ENCODE results near the gene IGHMBP2.

The IGHMBP2 gene

DNA sequence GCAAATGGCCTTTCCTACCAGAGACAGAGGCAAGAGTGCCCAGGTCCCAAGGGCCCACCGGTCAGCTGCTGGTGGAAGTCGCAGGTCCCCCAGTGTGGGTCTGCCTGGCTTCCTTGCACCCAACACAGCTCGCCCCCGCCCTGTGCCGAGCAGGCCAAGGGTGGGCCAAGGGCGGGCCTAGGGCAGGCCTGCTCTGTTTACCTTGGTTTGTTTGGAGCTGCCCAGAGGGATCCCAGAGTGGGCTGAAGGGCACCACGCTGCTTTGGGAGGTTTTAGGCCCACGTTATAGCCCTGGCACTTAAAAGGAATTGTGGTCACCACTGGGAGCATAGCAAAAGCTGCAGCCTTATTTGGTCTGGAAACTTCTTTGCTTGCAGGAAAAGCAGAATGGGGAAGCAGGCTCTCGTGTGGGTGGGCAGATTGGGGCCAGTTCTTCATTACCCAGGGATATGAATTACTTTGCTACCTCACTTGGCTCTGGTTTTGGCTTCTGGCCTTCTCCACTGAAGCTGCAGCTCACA lies 39.1 kb downstream of the IGHMBP2 start:
- DNase-seq (ENCODE audit: insufficient read length, low spot score) (no peak), FAIRE-seq (peak; percentile 60)
- TF ChIP-seq TAF1 (IDR thresholded peaks at IDR 0.05; ENCODE audit: low read depth, low read length) (no peak), SPI1 (IDR thresholded peaks at IDR 0.05; ENCODE audit: low read depth, low read length) (peak; percentile 75)

DNA sequence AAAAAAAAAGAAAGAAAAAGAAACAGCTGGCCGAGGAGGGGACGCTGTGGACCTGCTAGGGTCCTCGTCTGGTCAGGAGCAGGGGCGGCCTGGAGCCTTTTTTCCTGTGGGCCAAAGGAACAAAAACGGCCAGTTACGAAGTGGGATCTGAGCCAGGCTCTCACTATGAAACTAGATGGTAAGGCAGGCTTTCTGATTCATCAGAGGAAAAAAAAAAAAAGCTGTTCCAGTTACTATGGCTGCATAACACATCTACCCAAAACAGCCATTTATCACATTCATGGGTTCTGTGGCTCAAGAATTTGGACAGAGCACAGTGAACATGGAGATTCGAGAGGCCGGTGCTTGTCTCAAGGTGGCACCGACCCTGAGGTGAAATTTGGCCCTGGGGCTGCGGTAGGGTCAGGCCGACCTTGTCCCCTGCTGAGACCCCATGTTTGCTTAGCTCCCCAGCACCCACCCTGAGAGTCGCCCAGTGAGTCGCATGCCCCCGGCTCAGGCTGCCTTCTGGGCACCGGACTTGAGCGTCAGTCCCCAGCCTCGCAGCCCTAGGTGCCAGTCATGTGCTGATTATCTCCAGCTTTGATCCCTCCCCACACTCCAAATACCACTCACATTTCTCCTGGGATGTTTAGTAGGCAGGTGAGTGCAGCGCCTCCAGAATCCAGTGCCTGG lies 42.9 kb downstream of the IGHMBP2 start:
- DNase-seq (ENCODE audit: insufficient read length, low spot score) (no peak), FAIRE-seq (no peak)
- TF ChIP-seq POLR2A (IDR thresholded peaks at IDR 0.05; ENCODE audit: low read depth, low read length) (no peak), POLR2AphosphoS5 (IDR thresholded peaks at IDR 0.05; ENCODE audit: low read depth, low read length) (no peak), POU2F2 (IDR thresholded peaks at IDR 0.05; ENCODE audit: low read depth, low read length) (no peak), TAF1 (IDR thresholded peaks at IDR 0.05; ENCODE audit: low read depth, low read length) (no peak), PAX5 (IDR thresholded peaks at IDR 0.05; ENCODE audit: insufficient read depth, low read length, severe bottlenecking) (no peak), SPI1 (IDR thresholded peaks at IDR 0.05; ENCODE audit: low read depth, low read length) (no peak)

DNA sequence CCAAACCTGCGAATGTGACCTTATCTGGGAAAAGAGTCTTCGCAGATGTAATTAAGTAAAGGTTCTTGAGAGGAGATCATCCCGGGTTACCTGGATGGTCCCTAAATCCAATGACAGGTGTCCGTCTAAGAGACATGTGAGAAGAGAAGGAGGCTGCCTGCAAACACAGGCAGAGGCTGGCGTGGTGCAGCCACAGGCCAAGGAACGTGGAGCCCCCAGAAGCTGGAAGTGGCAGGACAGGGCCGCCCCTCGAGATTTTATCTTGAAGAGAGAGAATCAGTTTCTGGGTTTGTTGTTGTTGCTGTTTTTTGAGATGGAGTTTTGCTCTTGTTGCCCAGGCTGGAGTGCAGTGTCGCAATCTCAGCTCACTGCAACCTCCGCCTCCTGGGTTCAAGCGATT lies 43.5 kb downstream of the IGHMBP2 start:
- TF ChIP-seq POU2F2 (IDR thresholded peaks at IDR 0.05; ENCODE audit: low read depth, low read length), result no peak
- TF ChIP-seq POLR2AphosphoS5 (IDR thresholded peaks at IDR 0.05; ENCODE audit: low read depth, low read length), result no peak
- no peak for TF ChIP-seq SPI1 (IDR thresholded peaks at IDR 0.05; ENCODE audit: low read depth, low read length)
- no peak for DNase-seq (ENCODE audit: insufficient read length, low spot score)

DNA sequence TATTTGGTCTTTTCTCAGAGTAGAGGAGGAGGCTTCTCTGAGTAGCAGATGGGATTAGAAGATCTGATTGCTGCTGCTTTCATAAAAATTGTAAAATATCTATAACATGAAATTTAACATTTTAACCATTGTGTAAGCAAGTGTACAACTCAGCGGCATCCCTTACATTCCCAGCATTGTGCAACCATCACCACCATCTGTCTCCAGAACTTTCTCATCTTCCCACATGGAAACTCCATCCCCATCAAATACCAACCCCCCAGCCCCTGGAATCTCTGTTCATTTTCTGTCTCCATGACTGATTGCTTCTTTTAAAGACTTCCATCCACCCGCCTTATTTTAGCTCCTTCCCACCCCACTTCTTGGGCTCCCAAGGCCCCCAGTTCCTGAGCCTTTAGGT lies 44.8 kb downstream of the IGHMBP2 start:
- TF ChIP-seq SPI1 (IDR thresholded peaks at IDR 0.05; ENCODE audit: low read depth, low read length), result no peak
- TF ChIP-seq POU2F2 (IDR thresholded peaks at IDR 0.05; ENCODE audit: low read depth, low read length), result no peak
- no peak for TF ChIP-seq POLR2A (IDR thresholded peaks at IDR 0.05; ENCODE audit: low read depth, low read length)
- TF ChIP-seq POLR2AphosphoS5 (IDR thresholded peaks at IDR 0.05; ENCODE audit: low read depth, low read length), result no peak
- TF ChIP-seq TAF1 (IDR thresholded peaks at IDR 0.05; ENCODE audit: low read depth, low read length), result no peak
- no peak for TF ChIP-seq PAX5 (IDR thresholded peaks at IDR 0.05; ENCODE audit: insufficient read depth, low read length, severe bottlenecking)
- FAIRE-seq (no peak), DNase-seq (ENCODE audit: insufficient read length, low spot score) (no peak)

More for the DNA sequence above, 43.5 kb downstream of the IGHMBP2 start:
- FAIRE-seq, result no peak

DNA sequence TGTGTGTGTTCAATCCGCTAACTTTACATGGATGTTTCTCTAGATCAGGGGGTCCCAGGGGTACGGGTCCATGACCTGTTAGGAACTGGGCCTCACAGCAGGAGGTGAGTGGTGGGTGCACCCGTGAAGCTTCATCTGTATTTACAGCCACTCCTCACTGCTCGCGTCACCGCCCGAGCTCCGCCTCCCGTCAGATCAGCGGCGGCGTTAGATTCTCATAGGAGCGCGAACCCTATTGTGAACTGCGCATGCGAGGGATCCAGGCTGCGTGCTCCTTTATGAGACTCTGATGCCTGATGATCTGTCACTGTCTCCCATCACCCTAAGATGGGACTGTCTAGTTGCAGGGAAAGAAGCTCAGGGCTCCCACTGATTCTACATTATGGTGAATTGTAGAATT lies 45.2 kb downstream of the IGHMBP2 start:
- no peak for FAIRE-seq
- DNase-seq (ENCODE audit: insufficient read length, low spot score), result no peak
- TF ChIP-seq POLR2A (IDR thresholded peaks at IDR 0.05; ENCODE audit: low read depth, low read length), result no peak
- TF ChIP-seq POU2F2 (IDR thresholded peaks at IDR 0.05; ENCODE audit: low read depth, low read length), result no peak
- no peak for TF ChIP-seq POLR2AphosphoS5 (IDR thresholded peaks at IDR 0.05; ENCODE audit: low read depth, low read length)
- TF ChIP-seq TAF1 (IDR thresholded peaks at IDR 0.05; ENCODE audit: low read depth, low read length), result no peak
- no peak for TF ChIP-seq PAX5 (IDR thresholded peaks at IDR 0.05; ENCODE audit: insufficient read depth, low read length, severe bottlenecking)
- TF ChIP-seq SPI1 (IDR thresholded peaks at IDR 0.05; ENCODE audit: low read depth, low read length), result no peak

DNA sequence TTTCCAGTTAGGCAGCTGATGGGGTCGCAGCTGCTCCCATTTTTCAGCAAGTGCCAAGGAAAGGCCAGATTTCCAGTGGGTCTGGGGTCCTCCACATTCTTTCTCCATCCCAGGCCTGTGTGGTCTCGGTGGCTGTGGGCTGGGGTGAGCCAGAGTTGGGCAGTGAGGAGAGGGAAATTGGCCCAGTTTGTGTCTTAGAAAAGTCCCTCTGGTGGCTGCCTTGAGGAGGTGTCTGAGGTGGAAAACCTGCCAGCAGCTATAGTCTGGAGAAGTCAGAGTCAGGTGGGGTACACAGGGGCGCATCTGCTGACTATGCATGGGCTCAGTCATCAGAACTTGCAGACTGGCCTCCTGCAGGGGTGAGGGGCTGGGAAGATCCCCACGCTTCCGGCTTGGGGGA lies 46.6 kb downstream of the IGHMBP2 start:
- DNase-seq (ENCODE audit: insufficient read length, low spot score) (peak; percentile 56), FAIRE-seq (no peak)
- no peak for TF ChIP-seq SPI1 (IDR thresholded peaks at IDR 0.05; ENCODE audit: low read depth, low read length)

DNA sequence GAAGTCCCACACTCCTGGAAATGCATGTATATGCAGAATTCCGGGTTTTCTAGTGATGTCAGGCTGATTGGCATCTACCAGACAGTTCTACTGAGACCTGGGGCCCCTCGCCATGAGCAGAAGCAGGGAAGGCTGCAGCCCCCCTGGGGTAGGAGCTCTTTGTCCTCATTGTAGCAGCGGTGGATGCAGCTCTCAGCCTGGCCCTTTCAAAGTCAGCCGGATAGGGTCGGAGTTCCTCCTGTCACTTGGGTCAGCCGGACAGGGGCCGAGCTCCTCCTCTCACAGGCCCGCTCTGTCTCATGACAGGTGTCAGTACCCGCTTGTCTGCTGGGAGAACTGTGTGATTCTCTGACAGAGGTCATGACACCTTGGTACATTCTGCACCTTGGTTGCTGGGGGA lies 47.1 kb downstream of the IGHMBP2 start:
- no peak for TF ChIP-seq PAX5 (IDR thresholded peaks at IDR 0.05; ENCODE audit: insufficient read depth, low read length, severe bottlenecking)
- FAIRE-seq (no peak), DNase-seq (ENCODE audit: insufficient read length, low spot score) (no peak)

DNA sequence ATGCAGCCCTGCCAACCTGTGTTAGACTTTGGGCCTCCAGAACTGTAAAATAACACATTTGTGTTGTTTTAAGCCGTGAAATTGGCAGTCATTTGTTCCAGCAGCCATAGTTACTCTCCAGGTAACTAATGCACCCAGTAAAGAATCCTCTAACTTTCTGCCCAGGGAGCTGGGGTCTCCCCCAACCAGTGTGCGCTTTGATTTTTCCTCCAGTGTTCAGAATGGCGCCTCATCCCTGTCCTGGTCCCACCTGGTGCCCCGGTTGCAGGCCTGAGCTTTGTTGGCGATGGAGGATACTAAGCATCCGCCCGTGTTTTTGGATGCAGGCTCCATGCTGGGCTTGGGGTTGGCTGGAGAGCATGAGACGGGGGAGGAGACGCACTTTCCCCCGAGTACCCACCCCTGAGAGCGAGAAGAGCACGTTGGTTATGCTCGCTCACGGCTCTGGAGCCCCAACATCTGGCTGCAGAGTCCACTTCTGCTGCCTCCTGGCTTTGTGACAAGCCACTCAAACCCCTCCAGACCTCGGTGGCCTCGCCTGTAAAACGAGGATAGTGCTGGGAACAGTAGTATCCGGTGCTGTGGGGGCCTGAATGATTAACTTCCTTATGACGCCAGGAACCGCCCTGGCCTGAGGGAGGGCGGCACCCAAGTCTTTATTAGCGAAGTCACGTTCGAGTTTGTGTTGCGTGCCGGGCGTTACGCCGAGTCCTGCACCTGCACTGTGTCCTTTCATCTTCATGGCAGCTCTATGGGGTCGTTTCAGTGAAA lies 51.3 kb downstream of the IGHMBP2 start:
- FAIRE-seq (no peak), DNase-seq (ENCODE audit: insufficient read length, low spot score) (no peak)
- TF ChIP-seq POLR2AphosphoS5 (IDR thresholded peaks at IDR 0.05; ENCODE audit: low read depth, low read length) (no peak), PAX5 (IDR thresholded peaks at IDR 0.05; ENCODE audit: insufficient read depth, low read length, severe bottlenecking) (no peak)

DNA sequence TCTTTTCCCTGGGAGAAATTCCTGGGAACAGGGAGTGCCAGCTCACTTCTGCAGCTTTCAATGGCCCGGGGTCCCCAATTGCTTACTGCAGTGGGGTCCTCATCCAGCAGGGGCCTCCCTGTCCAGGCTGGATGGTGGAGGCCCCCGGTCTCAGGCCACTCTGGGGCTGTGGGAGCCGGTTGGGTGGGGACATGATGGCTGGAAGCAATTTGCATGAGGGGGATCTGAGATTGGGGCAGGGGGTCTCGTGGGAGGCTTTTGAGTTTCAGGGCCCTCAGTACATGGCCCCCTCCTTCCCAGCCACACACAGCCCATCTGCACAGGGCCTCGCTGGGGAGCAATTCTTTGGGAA lies 51.9 kb downstream of the IGHMBP2 start:
- FAIRE-seq (no peak), DNase-seq (ENCODE audit: insufficient read length, low spot score) (no peak)
- TF ChIP-seq POLR2A (IDR thresholded peaks at IDR 0.05; ENCODE audit: low read depth, low read length) (no peak), POLR2AphosphoS5 (IDR thresholded peaks at IDR 0.05; ENCODE audit: low read depth, low read length) (no peak), PAX5 (IDR thresholded peaks at IDR 0.05; ENCODE audit: insufficient read depth, low read length, severe bottlenecking) (no peak), POU2F2 (IDR thresholded peaks at IDR 0.05; ENCODE audit: low read depth, low read length) (no peak), SPI1 (IDR thresholded peaks at IDR 0.05; ENCODE audit: low read depth, low read length) (no peak), TAF1 (IDR thresholded peaks at IDR 0.05; ENCODE audit: low read depth, low read length) (no peak)

DNA sequence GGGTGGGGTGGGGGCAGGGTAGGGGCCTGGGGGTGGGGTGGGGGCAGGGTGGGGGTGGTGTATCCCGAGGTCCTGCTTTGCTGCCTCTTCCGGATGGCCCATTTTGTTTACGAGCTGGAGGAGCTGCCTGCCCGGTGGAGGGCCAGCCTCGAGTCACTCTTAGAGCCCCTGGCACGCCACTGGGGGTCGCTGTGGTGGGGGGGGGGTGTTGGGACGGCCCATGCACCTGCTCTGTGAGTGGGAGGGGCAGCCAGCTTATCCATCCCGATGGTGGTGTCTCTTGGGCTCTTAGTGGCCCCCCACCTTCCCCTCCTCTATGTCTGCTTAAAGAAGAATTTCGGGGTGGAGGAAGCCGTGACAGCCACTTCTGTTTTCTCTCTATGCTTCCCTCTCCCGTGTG lies 52.5 kb downstream of the IGHMBP2 start:
- no peak for TF ChIP-seq SPI1 (IDR thresholded peaks at IDR 0.05; ENCODE audit: low read depth, low read length)
- no peak for TF ChIP-seq POLR2AphosphoS5 (IDR thresholded peaks at IDR 0.05; ENCODE audit: low read depth, low read length)
- no peak for TF ChIP-seq POU2F2 (IDR thresholded peaks at IDR 0.05; ENCODE audit: low read depth, low read length)
- no peak for TF ChIP-seq POLR2A (IDR thresholded peaks at IDR 0.05; ENCODE audit: low read depth, low read length)
- TF ChIP-seq TAF1 (IDR thresholded peaks at IDR 0.05; ENCODE audit: low read depth, low read length), result no peak
- TF ChIP-seq PAX5 (IDR thresholded peaks at IDR 0.05; ENCODE audit: insufficient read depth, low read length, severe bottlenecking), result no peak
- FAIRE-seq (no peak), DNase-seq (ENCODE audit: insufficient read length, low spot score) (peak; percentile 74)

All from GM12891 (cell line).